Activated effector memory CD4-positive, alpha-beta T cell treated with anti-CD3 and anti-CD28 coated beads, Interleukin-2, amount 50 U/mL, for 16 hours (primary cell): ENCODE results near the gene PRKAR1B.

Source experiments
- DNase-seq: peaks from one replicate; pipeline ENCODE4 v3.0.0-alpha.2; 2020

Gene PRKAR1B

GRCh38 chr7:739983-740942 is 13.2 kb upstream of the PRKAR1B start:
- DNase-seq = peak; percentile 54

GRCh38 chr7:739455-739982 is 12.4 kb upstream of the PRKAR1B start:
- peak; percentile 50 for DNase-seq

- DNase-seq = peak; percentile 46
Observed at GRCh38 chr7:738723-739454, 11.8 kb upstream of the PRKAR1B start.

GRCh38 chr7:738241-738640 is 11.2 kb upstream of the PRKAR1B start:
- DNase-seq = no peak

- DNase-seq = peak; percentile 21
Observed at GRCh38 chr7:734808-735207, 7.7 kb upstream of the PRKAR1B start.

- DNase-seq = no peak
Observed at GRCh38 chr7:734214-734613, 7.1 kb upstream of the PRKAR1B start.

- no peak for DNase-seq
Observed at GRCh38 chr7:732556-732955, 5.5 kb upstream of the PRKAR1B start.

GRCh38 chr7:732094-732541 is 5.0 kb upstream of the PRKAR1B start:
- peak; percentile 68 for DNase-seq

GRCh38 chr7:731440-732085 is 4.5 kb upstream of the PRKAR1B start:
- peak; percentile 56 for DNase-seq

GRCh38 chr7:730501-731439 is 3.7 kb upstream of the PRKAR1B start:
- DNase-seq = peak; percentile 56

GRCh38 chr7:729140-730000 is 2.3 kb upstream of the PRKAR1B start:
- peak; percentile 45 for DNase-seq

- DNase-seq = peak; percentile 54
Observed at GRCh38 chr7:728602-729001, 1.5 kb upstream of the PRKAR1B start.

- DNase-seq = no peak
Observed at GRCh38 chr7:727806-728460, 852 bp upstream of the PRKAR1B start.

GRCh38 chr7:726854-727103 is 302 bp downstream of the PRKAR1B start:
- no peak for DNase-seq

GRCh38 chr7:726084-726853 is 812 bp downstream of the PRKAR1B start, which contains the start of gene DNAAF5:
TSS of gene DNAAF5 (plus strand) at chr7:726699. CDS start at chr7:726721, 22 bp downstream.
- peak; percentile 95 for DNase-seq

- DNase-seq = peak; percentile 42
Observed at GRCh38 chr7:725223-726005, 1.7 kb downstream of the PRKAR1B start.

GRCh38 chr7:724298-724697 is 2.8 kb downstream of the PRKAR1B start:
- DNase-seq = no peak

- DNase-seq = no peak
Observed at GRCh38 chr7:723541-723940, 3.5 kb downstream of the PRKAR1B start.
